EL (cell line): ENCODE measurements around the gene PIK3CG.
"Not testable (repeated sequence)": the region's sequence is repeated elsewhere in the genome, so short reads cannot be mapped to it uniquely, and the experiment has no call there.

Experiments used
- DNase-seq: peaks from one replicate; pipeline ENCODE4 v3.0.0-alpha.2; 2016

The PIK3CG gene

GRCh38 chr7:106944035-106944665, 79.1 kb downstream of the PIK3CG start:
- no peak for DNase-seq

- DNase-seq = peak; percentile 70
These were observed 82.2 kb downstream of the PIK3CG start for GRCh38 chr7:106947244-106947728.

- DNase-seq = no peak
These were observed 87.0 kb downstream of the PIK3CG start for GRCh38 chr7:106952001-106952657.

- DNase-seq = no peak
These were observed 87.7 kb downstream of the PIK3CG start for GRCh38 chr7:106952658-106953231.

GRCh38 chr7:106954840-106955239, 89.8 kb downstream of the PIK3CG start:
- DNase-seq = no peak

- not testable (repeated sequence) for DNase-seq
These were observed 90.8 kb downstream of the PIK3CG start for GRCh38 chr7:106955857-106956256.
